ENCODE results near the gene THBS3.
"Not testable (repeated sequence)": the region's sequence is repeated elsewhere in the genome, so short reads cannot be mapped to it uniquely, and the experiment has no call there.

THBS3 gene

DNA sequence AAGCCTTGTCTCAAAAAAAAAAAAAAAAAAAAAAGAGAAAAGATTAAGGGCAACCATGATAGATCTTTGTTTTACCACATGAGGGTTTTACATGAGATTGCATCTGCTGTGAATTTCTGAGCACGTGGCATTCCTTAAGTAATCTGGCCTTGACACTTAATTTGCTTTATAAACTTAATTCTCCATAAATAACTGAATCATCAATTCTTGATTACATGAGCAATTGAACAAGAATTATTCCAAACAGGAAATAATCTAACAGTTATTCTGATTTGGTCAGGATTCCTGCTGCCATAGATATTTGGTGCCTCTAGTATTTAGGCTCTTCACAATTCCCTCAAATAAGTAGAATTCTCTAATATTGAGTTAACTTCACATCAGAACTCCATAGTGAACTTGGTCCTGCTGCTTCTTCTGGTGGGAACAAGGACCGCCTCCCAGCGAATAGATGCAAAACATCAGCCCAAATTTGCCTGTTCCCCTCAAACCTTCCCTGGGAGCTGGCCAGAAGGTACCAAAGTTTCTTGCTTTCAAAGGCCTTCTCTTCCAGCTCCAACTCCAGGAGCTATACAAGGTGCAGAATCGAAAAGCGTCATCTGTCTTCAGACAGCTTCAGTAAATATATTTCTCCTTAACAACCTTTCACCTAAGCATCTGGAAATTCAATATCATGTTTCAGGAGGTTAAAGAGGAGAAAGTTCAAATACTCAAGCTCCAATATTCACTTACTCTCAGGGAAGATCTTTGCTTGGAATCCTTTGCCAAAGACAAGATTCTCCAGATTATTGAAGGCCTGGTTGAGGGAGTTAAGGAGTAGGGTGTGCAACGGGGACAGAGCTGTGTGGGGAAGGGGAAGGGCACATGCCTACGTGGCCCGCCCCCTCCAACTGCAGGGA, 35.6 kb downstream of the THBS3 start:
- no peak for DNase-seq

GRCh38 chr1:155170806-155171205, 36.9 kb downstream of the THBS3 start:
- no peak for DNase-seq

- DNase-seq: no peak
Measured at GRCh38 chr1:155170101-155170785, 37.5 kb downstream of the THBS3 start.

DNA sequence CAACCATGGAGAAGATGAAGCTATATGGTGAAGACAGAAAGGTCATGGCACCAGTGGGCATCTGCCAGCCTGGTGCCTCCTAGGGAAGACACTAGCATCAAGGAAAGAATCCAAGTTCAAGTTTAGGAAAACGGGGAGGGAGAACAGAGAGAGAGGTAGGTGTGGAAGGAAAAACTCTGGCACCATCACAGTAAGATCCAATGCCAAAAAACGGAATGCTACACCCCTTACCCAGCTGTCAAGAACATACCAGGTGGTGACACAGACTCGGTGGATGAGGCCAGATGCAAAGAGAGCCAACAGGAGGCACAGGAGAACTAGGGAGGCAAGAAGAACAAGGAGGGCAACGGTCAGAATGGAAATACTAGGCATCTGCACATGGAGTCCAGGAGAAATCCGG, 38.2 kb downstream of the THBS3 start:
- no peak for DNase-seq

- DNase-seq: no peak
Measured at GRCh38 chr1:155168456-155169210, 39.1 kb downstream of the THBS3 start.

GRCh38 chr1:155168105-155168445, 39.6 kb downstream of the THBS3 start:
- DNase-seq: not testable (repeated sequence)

- peak; percentile 92 for DNase-seq
Measured at GRCh38 chr1:155167166-155168104, 40.3 kb downstream of the THBS3 start.

- peak; percentile 54 for DNase-seq
Measured at GRCh38 chr1:155166471-155167165, 41.1 kb downstream of the THBS3 start.

GRCh38 chr1:155166051-155166470, 41.6 kb downstream of the THBS3 start:
- DNase-seq: no peak

DNA sequence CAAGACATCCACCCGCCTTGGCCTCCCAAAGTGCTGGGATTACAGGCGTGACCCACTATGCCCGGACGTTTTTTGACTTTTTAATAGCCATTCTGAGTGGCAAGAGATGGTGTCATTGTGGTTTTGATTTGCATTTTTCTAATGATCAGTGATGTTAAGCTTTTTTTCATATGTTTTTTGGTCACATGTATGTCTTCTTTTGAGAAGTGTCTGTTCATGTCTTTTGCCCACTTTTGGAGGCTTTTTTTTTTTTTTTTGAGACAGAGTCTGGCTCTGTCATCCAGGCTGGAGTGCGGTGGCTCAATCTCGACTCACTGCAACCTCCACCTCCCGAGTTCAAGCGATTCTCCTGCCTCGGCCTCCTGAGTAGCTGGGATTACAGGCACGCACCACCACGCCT, 43.1 kb downstream of the THBS3 start:
- not testable (repeated sequence) for DNase-seq

- not testable (repeated sequence) for DNase-seq
Measured at GRCh38 chr1:155163785-155164184, 43.9 kb downstream of the THBS3 start.

DNA sequence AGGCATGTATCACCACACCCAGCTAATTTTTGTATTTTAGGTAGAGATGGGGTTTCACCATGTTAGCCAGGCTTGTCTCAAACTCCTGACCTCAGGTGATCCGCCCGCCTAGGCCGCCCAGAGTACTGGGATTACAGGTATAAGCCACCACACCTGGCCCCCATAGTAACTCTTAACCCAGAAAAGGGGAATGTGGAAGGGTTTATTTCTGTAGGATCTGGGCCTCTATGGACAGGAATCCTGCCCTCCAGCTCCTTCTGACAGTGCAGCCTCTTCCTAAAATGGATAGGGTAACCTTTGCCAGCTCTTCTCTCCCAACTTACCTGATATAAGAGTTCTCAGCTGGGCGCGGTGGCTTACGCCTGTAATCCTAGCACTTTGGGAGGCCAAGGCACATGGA, 45.1 kb downstream of the THBS3 start:
- DNase-seq: not testable (repeated sequence)

- no peak for DNase-seq
Measured at GRCh38 chr1:155160128-155160527, 47.6 kb downstream of the THBS3 start.

DNA sequence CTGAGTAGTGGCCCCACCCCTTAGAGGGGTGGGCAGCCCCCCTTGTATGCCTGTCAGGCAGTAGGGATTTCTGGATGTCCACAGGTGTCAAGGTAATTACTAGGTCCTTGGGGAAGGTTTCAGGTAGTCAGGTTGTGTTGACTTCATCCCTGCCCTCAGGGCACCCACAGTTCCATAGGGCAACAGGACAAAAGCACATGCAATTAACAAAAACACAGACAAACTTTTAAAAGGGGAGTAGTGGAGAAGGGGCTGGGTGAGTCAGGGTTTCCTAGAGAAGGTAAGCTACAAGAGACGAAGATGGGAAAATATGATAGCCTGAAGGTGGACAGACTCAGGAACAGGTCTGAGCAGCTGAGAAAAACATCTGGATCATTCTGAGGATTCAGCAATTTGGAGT, 48.7 kb downstream of the THBS3 start:
- DNase-seq: no peak

GRCh38 chr1:155155996-155156643, 51.6 kb downstream of the THBS3 start:
- not testable (repeated sequence) for DNase-seq

Data from KG1 (cell line).